Measurements from ENCODE around the gene RAPGEF3.

Gene RAPGEF3

GRCh38 chr12:47776471-47777143, 17.9 kb upstream of the RAPGEF3 start:
- DNase-seq: no peak

- no peak for DNase-seq
Measured at GRCh38 chr12:47775100-47775911, 16.6 kb upstream of the RAPGEF3 start.

- no peak for DNase-seq
Measured at GRCh38 chr12:47774663-47775062, 16.0 kb upstream of the RAPGEF3 start.

- no peak for DNase-seq
Measured at GRCh38 chr12:47773858-47774580, 15.3 kb upstream of the RAPGEF3 start.

- peak; percentile 79 for DNase-seq
Measured at GRCh38 chr12:47773062-47773857, 14.6 kb upstream of the RAPGEF3 start, which contains the start of gene SLC48A1. TSS of gene SLC48A1 (plus strand) at chr12:47773238. CDS start at chr12:47773305, 67 bp downstream.

- no peak for DNase-seq
Measured at GRCh38 chr12:47772738-47773061, 14.0 kb upstream of the RAPGEF3 start.

GRCh38 chr12:47772094-47772660, 13.5 kb upstream of the RAPGEF3 start:
- DNase-seq: no peak

GRCh38 chr12:47771304-47771703, 12.6 kb upstream of the RAPGEF3 start:
- no peak for DNase-seq

GRCh38 chr12:47770086-47770726, 11.5 kb upstream of the RAPGEF3 start:
- DNase-seq: no peak

GRCh38 chr12:47769234-47770085, 10.8 kb upstream of the RAPGEF3 start:
- DNase-seq: no peak

GRCh38 chr12:47768323-47768811, 9.7 kb upstream of the RAPGEF3 start:
- DNase-seq: no peak

GRCh38 chr12:47767216-47767724, 8.6 kb upstream of the RAPGEF3 start:
- DNase-seq: peak; percentile 72

GRCh38 chr12:47766502-47767215, 8.0 kb upstream of the RAPGEF3 start:
- DNase-seq: no peak

GRCh38 chr12:47763481-47764346, 5.0 kb upstream of the RAPGEF3 start:
- no peak for DNase-seq

GRCh38 chr12:47762850-47763465, 4.3 kb upstream of the RAPGEF3 start:
- DNase-seq: no peak

GRCh38 chr12:47758584-47758833, 171 bp downstream of the RAPGEF3 start:
- no peak for DNase-seq

GRCh38 chr12:47757840-47758583, 668 bp downstream of the RAPGEF3 start:
- no peak for DNase-seq

- DNase-seq: no peak
Measured at GRCh38 chr12:47757364-47757839, 1.3 kb downstream of the RAPGEF3 start.
